Esophagus muscularis mucosa (tissue), 3 donors: ENCODE data around the gene CNTN5.

Experiments used
- CTCF ChIP-seq, 3 experiments: fragments of 200-600 bp in 2 of 3; fragments of 450-650 bp in 1 of 3; sonication (generic) in 2 of 3; IDR thresholded peaks; one replicate each; pipeline ENCODE4 v1.5.1; 2017 to 2019; ENCODE audit warnings: antibody characterized with exemption in 3 of 3, mild to moderate bottlenecking in 2 of 3, moderate library complexity in 1 of 3
- POLR2A ChIP-seq: fragments of 450-650 bp; IDR thresholded peaks from one replicate; pipeline ENCODE4 v1.6.1; 2017; ENCODE audit warnings: antibody characterized with exemption, moderate library complexity, mild to moderate bottlenecking, low read depth
- POLR2AphosphoS5 ChIP-seq, 2 donors: sonication (generic); formaldehyde crosslinking; IDR thresholded peaks; one replicate each; pipeline ENCODE4 v1.6.1; 2017; ENCODE audit warnings: antibody characterized with exemption in 2 of 2

- no peak for TF ChIP-seq CTCF (IDR thresholded peaks at IDR 0.05)
- TF ChIP-seq POLR2AphosphoS5 (IDR thresholded peaks at IDR 0.05): no peak
- TF ChIP-seq POLR2A: no peak
These were observed 613.8 kb downstream of the CNTN5 start for GRCh38 chr11:99634581-99634980.
